Psoas muscle (tissue), 8 donors: ENCODE results near the gene HELZ2. TPM values are rescaled to one million over a fixed set of nuclear protein-coding genes. Genes with fewer than 3 reads are reported as not detected.

Experiments
- ATAC-seq, 4 donors: fragments of 200-7000 bp; cut with Tn5 transposase; one replicate each; pipeline ENCODE4 v1.9.1; 2020; ENCODE audit warnings: moderate library complexity in 3 of 4, mild to moderate bottlenecking in 2 of 4
- DNase-seq, 2 donors: peaks; one replicate each; pipeline ENCODE4 v3.0.0-alpha.2; 2020
- H3K27ac ChIP-seq: fragments of 200-600 bp; one replicate; pipeline ENCODE4 v1.8.0; 2022
- H3K27me3 ChIP-seq, 3 donors: fragments of 200-600 bp in 1 of 3; one replicate each; pipeline versions ENCODE4 v1.6.1 to v1.8.0; 2013 to 2022; ENCODE audit warnings: low read length in 2 of 3, mild to moderate bottlenecking in 2 of 3, moderate library complexity in 1 of 3; ENCODE audit not compliant: insufficient read depth in 3 of 3
- H3K36me3 ChIP-seq, 2 donors: fragments of 200-600 bp in 1 of 2; one replicate each; pipeline versions ENCODE4 v1.6.1 to v1.8.0; 2013 to 2022; ENCODE audit warnings: low read depth in 1 of 2, mild to moderate bottlenecking in 1 of 2, moderate library complexity in 1 of 2; ENCODE audit not compliant: insufficient read depth in 1 of 2
- H3K4me1 ChIP-seq: fragments of 200-600 bp; one replicate; pipeline ENCODE4 v1.8.0; 2022
- H3K4me3 ChIP-seq: fragments of 200-600 bp; one replicate; pipeline ENCODE4 v1.8.0; 2022; ENCODE audit warnings: mild to moderate bottlenecking
- H3K9me3 ChIP-seq: fragments of 200-600 bp; one replicate; pipeline ENCODE4 v1.8.0; 2022
- WGBS, 3 donors: extraction: QIAGEN DNeasy Blood & Tissue Kit; methylation state at CpG; one replicate each; pipeline versions ENCODE4 v1.1.6 to v1.1.7; 2013; 5-methylcytosine and 5-hydroxymethylcytosine counted together
- intact Hi-C, 2 donors: fragments of 100-400 bp; cut with DNase I; formaldehyde crosslinking; loops; one replicate each; pipeline versions ENCODE4 v1.11.0 to v1.14.2; 2022
- polyA plus RNA-seq, 3 donors: library from polyadenylated mRNA; stranded (reverse); fragments of 200-250 nt; gene quantifications; one replicate each; pipeline ENCODE4 v1.2.3, GENCODE V29; 2013
- total RNA-seq, 4 donors: library from RNA; stranded (reverse); fragmentation: NEBNext Ultra II Directional in 2 of 4; extraction: Animal tissue kit (Norgen Biotek cat#: 25700) in 2 of 4; gene quantifications; one replicate each; pipeline versions ENCODE4 v1.2.1 to v1.2.4, GENCODE V29; 2021 to 2023
- TF ChIP-seq, protein P1 (sequence below): fragments of 200-600 bp; IDR thresholded peaks from one replicate; pipeline ENCODE4 v1.8.0; 2022; ENCODE audit warnings: antibody characterized with exemption
- donor health status: healthy with polysubstance abuse.
- donor health status: DM: no; HTN: no; CAD: no; lungs with moderate emphysema.
- donor health status: Bipolar disorder and iron deficiency.
- donor health status: healthy.
- donor health status: DM: yes; HTN: yes; CAD: no.
- donor health status: DM: no; HTN: no; CAD: no.
- donor health status: DM: no; HTN: no; CAD: no.
- donor health status: DM: yes; HTN: yes; CAD: no.

Gene HELZ2
- total and polyA plus RNA-seq, 7 donors, result 0.82 to 8.0 (median 3.5) TPM

GRCh38 chr20:63536997-63537524 is 37.0 kb downstream of the HELZ2 start, which contains the start of gene PTK6:
TSS of gene PTK6 (minus strand) at chr20:63537376. CDS start at chr20:63537314, 62 bp downstream.
- DNase-seq (peak; percentile 50 to 78), ATAC-seq (peak in 3 of 4 donors; percentile 3 to 14 (median 11))
- 74 to 83% (median 76%) methylated on average over 23 to 29 of the region's 29 CpGs for WGBS, 3 donors
- TF ChIP-seq, protein P1, sequence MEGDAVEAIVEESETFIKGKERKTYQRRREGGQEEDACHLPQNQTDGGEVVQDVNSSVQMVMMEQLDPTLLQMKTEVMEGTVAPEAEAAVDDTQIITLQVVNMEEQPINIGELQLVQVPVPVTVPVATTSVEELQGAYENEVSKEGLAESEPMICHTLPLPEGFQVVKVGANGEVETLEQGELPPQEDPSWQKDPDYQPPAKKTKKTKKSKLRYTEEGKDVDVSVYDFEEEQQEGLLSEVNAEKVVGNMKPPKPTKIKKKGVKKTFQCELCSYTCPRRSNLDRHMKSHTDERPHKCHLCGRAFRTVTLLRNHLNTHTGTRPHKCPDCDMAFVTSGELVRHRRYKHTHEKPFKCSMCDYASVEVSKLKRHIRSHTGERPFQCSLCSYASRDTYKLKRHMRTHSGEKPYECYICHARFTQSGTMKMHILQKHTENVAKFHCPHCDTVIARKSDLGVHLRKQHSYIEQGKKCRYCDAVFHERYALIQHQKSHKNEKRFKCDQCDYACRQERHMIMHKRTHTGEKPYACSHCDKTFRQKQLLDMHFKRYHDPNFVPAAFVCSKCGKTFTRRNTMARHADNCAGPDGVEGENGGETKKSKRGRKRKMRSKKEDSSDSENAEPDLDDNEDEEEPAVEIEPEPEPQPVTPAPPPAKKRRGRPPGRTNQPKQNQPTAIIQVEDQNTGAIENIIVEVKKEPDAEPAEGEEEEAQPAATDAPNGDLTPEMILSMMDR, result no peak
- H3K36me3 ChIP-seq, result no peaks in the 10 kb centered on the region
- peaks cover 0 to 44% (median 16%) of the 10 kb centered on the region in 3 donors for H3K27me3 ChIP-seq
- intact Hi-C loops, result loop anchor here (5.0 kb wide), 4 partner anchors 75 to 435 kb away; no protein-coding TSS in a partner anchor
- H3K4me1 ChIP-seq, result no peaks in the 10 kb centered on the region
- peak within 1 kb of the TSS; percentile 34 for H3K4me3 ChIP-seq
- H3K27ac ChIP-seq, result no peak within 1 kb of the TSS
- no peaks in the 10 kb centered on the region for H3K9me3 ChIP-seq

GRCh38 chr20:63536241-63536977 is 37.6 kb downstream of the HELZ2 start:
- no peaks in the 10 kb centered on the region for H3K4me1 ChIP-seq
- H3K4me3 ChIP-seq, result no peak overlapping the region
- no peaks in the 10 kb centered on the region for H3K36me3 ChIP-seq
- DNase-seq (peak in 1 of 2 donors; percentile 19), ATAC-seq (peak in 1 of 4 donors; percentile 9)
- intact Hi-C loops, result loop anchor here (5.0 kb wide), 4 partner anchors 76 to 436 kb away; no protein-coding TSS in a partner anchor
- H3K27ac ChIP-seq, result no peak overlapping the region
- H3K9me3 ChIP-seq, result no peaks in the 10 kb centered on the region
- TF ChIP-seq, protein P1, result no peak
- H3K27me3 ChIP-seq, result peaks cover 0 to 44% (median 16%) of the 10 kb centered on the region in 3 donors
- 32 to 44% (median 35%) methylated on average over 27 to 35 of the region's 35 CpGs for WGBS, 3 donors

DNA sequence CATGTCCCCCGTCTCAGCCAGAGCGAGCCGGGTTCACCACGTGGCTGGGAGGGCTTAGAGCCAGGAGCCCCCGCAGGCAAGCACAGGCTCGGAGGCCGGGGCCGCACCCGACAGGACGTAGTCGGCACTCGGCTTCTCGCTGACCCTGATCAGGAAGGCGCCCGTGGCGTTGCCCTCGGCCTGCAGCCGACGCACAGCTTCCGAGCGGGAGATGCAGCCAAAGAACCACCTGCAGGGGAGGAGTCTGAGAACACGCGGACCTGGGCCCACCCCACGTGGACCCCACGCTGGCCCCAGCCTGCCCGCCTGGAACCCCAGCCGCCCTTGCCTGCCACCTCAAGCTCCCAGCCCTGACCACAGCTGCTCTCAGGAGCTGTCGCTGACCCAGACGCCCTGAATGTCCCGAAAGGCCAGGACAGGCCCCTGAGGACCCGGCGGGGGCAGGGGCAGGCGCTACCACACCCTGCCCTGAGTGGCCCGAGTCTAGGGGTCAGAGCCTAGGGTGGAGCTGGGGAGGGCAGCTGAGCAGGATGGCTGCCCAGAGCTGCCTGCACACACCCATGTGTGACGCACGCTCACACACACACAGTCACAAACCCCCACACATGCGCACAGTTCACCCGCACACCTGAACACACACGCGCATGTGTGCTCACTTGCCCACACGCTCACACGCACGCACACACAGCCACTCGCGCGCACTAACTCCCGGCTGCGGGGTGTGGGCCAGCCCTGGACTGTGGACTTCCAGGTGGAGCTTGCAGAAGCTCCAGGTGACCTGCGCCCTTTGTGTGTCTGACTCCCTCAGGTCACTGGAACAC is 39.0 kb downstream of the HELZ2 start:
- peaks cover 0 to 52% (median 18%) of the 10 kb centered on the region in 3 donors for H3K27me3 ChIP-seq
- intact Hi-C loops, result loop anchor here (5.0 kb wide), 4 partner anchors 77 to 437 kb away; no protein-coding TSS in a partner anchor

DNA sequence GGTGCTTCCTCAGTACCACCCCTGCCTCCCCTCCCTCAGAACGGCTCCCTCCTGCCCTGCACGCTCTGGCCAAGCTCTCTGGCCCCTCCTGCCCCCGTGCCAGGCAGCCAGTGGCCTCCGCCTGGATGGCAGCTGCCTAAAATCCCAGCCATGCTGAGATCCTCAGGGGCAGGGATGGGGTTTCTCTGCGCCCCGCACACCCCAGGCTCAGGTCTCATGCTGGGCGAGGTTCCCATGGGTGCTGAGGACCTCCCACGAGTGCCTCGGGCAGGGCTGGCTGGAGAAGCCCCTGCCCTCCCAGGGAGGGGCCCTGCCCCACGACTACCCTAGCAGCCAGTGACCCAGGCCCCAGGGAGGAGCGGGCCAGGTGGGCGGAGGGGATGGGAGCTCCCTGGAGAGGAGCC is 39.6 kb downstream of the HELZ2 start:
- Histone ChIP-seq H3K9me3 (no peaks in the 10 kb centered on the region), H3K4me1 (no peaks in the 10 kb centered on the region), H3K27ac (no peak overlapping the region), H3K4me3 (no peak overlapping the region), H3K27me3 (peaks cover 0 to 58% (median 18%) of the 10 kb centered on the region in 3 donors), H3K36me3 (no peaks in the 10 kb centered on the region)
- 38 to 45% (median 39%) methylated on average over 12 of the region's 12 CpGs for WGBS, 3 donors
- TF ChIP-seq, protein P1, result no peak
- intact Hi-C loops, result no loop called here
- no peak for DNase-seq
- no peak for ATAC-seq

More for the DNA sequence above, 39.0 kb downstream of the HELZ2 start:
- Histone ChIP-seq H3K9me3 (no peaks in the 10 kb centered on the region), H3K27ac (no peak overlapping the region), H3K4me3 (no peak overlapping the region), H3K4me1 (no peaks in the 10 kb centered on the region), H3K36me3 (no peaks in the 10 kb centered on the region)
- no peak for ATAC-seq
- peak; percentile 14 to 55 for DNase-seq
- 39 to 55% (median 42%) methylated on average over 31 to 49 of the region's 49 CpGs for WGBS, 3 donors
- TF ChIP-seq, protein P1, result no peak
